Spleen (tissue), 11 donors: ENCODE measurements around the gene ST8SIA3. TPM values are rescaled to one million over a fixed set of nuclear protein-coding genes. Genes with fewer than 3 reads are reported as not detected.
A peak's percentile ranks its signal among the peaks of the same experiment; 100 is the strongest.

Experiments
- DNase-seq: peaks from one replicate; pipeline ENCODE4 v3.0.0-alpha.2; 2020
- H3K27ac ChIP-seq, 8 donors: fragments of 200-600 bp; sonication (generic) in 7 of 8; 1 replicate in 4 of 8; 2 replicates in 4 of 8; pipeline versions ENCODE4 v1.5.0 to v1.8.0; 2016 to 2021; ENCODE audit warnings: inconsistent platforms in 4 of 8, mild to moderate bottlenecking in 4 of 8, moderate library complexity in 1 of 8
- H3K27me3 ChIP-seq, 7 donors: fragments of 200-600 bp; sonication (generic) in 6 of 7; replicated peaks in 1 of 7; 1 replicate in 4 of 7; 2 replicates in 3 of 7; pipeline versions ENCODE4 v1.5.0 to v1.8.0; 2016 to 2021; ENCODE audit warnings: inconsistent platforms in 3 of 7, mild to moderate bottlenecking in 1 of 7
- H3K36me3 ChIP-seq, 6 donors: fragments of 200-600 bp; sonication (generic) in 5 of 6; 1 replicate in 4 of 6; 2 replicates in 2 of 6; pipeline versions ENCODE4 v1.5.0 to v1.8.0; 2016 to 2021; ENCODE audit warnings: inconsistent platforms in 2 of 6
- H3K4me1 ChIP-seq, 6 donors: fragments of 200-600 bp; sonication (generic) in 5 of 6; 1 replicate in 3 of 6; 2 replicates in 3 of 6; pipeline versions ENCODE4 v1.5.0 to v1.8.0; 2016 to 2021; ENCODE audit warnings: inconsistent platforms in 3 of 6
- H3K4me3 ChIP-seq, 8 donors: fragments of 200-600 bp; sonication (generic) in 7 of 8; 1 replicate in 4 of 8; 2 replicates in 4 of 8; pipeline versions ENCODE4 v1.5.0 to v1.8.0; 2016 to 2021; ENCODE audit warnings: inconsistent platforms in 4 of 8, mild to moderate bottlenecking in 4 of 8, moderate library complexity in 2 of 8
- H3K9me3 ChIP-seq, 8 donors: fragments of 200-600 bp; sonication (generic) in 7 of 8; 1 replicate in 4 of 8; 2 replicates in 4 of 8; pipeline versions ENCODE4 v1.5.0 to v1.8.0; 2016 to 2021; ENCODE audit warnings: inconsistent platforms in 4 of 8
- CTCF ChIP-seq, 11 experiments: fragments of 200-600 bp in 7 of 11; fragments of 450-650 bp in 4 of 11; sonication (generic) in 4 of 11; IDR thresholded peaks in 8 of 11; conservative IDR thresholded peaks in 3 of 11; 1 replicate in 7 of 11; 2 replicates in 4 of 11; pipeline versions ENCODE4 v1.4.0 to v1.8.0; 2016 to 2021; ENCODE audit warnings: antibody characterized with exemption in 11 of 11, inconsistent platforms in 4 of 11, mild to moderate bottlenecking in 1 of 11
- POLR2A ChIP-seq, 3 donors: fragments of 450-650 bp; IDR thresholded peaks; one replicate each; pipeline ENCODE4 v1.5.1; 2017; ENCODE audit warnings: antibody characterized with exemption in 3 of 3, mild to moderate bottlenecking in 1 of 3
- POLR2AphosphoS5 ChIP-seq, 3 donors: sonication (generic); formaldehyde crosslinking; IDR thresholded peaks; one replicate each; pipeline ENCODE4 v1.5.1; 2017; ENCODE audit warnings: antibody characterized with exemption in 3 of 3
- WGBS, 5 donors: extraction: QIAGEN DNeasy Blood & Tissue Kit in 3 of 5; methylation state at CpG; one replicate each; pipeline versions ENCODE4 v1.1.5 to v1.1.7; 2013 to 2018; 5-methylcytosine and 5-hydroxymethylcytosine counted together
- intact Hi-C: fragments of 100-400 bp; cut with DNase I; formaldehyde crosslinking; loops from one replicate; pipeline ENCODE4 v1.15.0; 2023; ENCODE audit warnings: low total_unique reads
- polyA plus RNA-seq, 3 donors: library from polyadenylated mRNA; stranded (reverse); fragments of 200-250 nt; gene quantifications; one replicate each; pipeline ENCODE4 v1.2.1, GENCODE V29; 2013
- total RNA-seq, 7 donors: library from RNA; depleted of rRNA in 3 of 7; stranded (reverse); fragments of >200 nt in 3 of 7; fragmentation: NEBNext Ultra II Directional in 4 of 7; extraction: Animal tissue kit (Norgen Biotek cat#: 25700) in 4 of 7; gene quantifications; one replicate each; pipeline versions ENCODE4 v1.1.0 to v1.2.1, GENCODE V29; 2016 to 2021
- donor health status: healthy with polysubstance abuse.
- donor health status: DM: no; HTN: no; CAD: no; lungs with moderate emphysema.
- donor health status: DM: no; HTN: no; CAD: no.
- donor health status: Bipolar disorder and iron deficiency.
- donor health status: healthy.
- donor health status: DM: no; HTN: no; CAD: no.
- donor health status: DM: yes; HTN: yes; CAD: no.

The ST8SIA3 gene
- total and polyA plus RNA-seq, 10 donors: not detected

GRCh38 chr18:57347784-57348183 is 4.6 kb upstream of the ST8SIA3 start:
- no peaks in the 10 kb centered on the region for H3K4me1 ChIP-seq
- no peak for DNase-seq
- H3K4me3 ChIP-seq: no peak overlapping the region
- WGBS, 5 donors: 67 to 85% (median 74%) methylated on average over 10 to 11 of the region's 11 CpGs
- no peak for TF ChIP-seq POLR2A (IDR thresholded peaks at IDR 0.05)
- no peak for TF ChIP-seq POLR2AphosphoS5 (IDR thresholded peaks at IDR 0.05)
- TF ChIP-seq CTCF (IDR thresholded peaks at IDR 0.05 in 8 of 11, conservative IDR thresholded peaks at IDR 0.05 in 3 of 11): no peak
- no peak overlapping the region for H3K27ac ChIP-seq
- H3K27me3 ChIP-seq: peaks cover 0 to 57% (median 27%) of the 10 kb centered on the region in 7 donors
- no peaks in the 10 kb centered on the region for H3K9me3 ChIP-seq
- intact Hi-C loops: no loop called here
- H3K36me3 ChIP-seq: no peaks in the 10 kb centered on the region

- H3K27me3 ChIP-seq: peaks cover 4 to 80% (median 41%) of the 10 kb centered on the region in 7 donors
These were observed 392 bp downstream of the ST8SIA3 start for GRCh38 chr18:57352761-57353136.

GRCh38 chr18:57353137-57353939 is 981 bp downstream of the ST8SIA3 start:
- H3K9me3 ChIP-seq: peaks cover 0 to 21% (median 0%) of the 10 kb centered on the region in 8 donors
- WGBS, 5 donors: 7 to 9% (median 7%) methylated on average over 27 to 61 of the region's 61 CpGs
- H3K36me3 ChIP-seq: no peaks in the 10 kb centered on the region
- no peak for DNase-seq
- intact Hi-C loops: no loop called here
- H3K4me1 ChIP-seq: peaks cover 0 to 14% (median 0%) of the 10 kb centered on the region in 6 donors
- H3K27me3 ChIP-seq: peaks cover 4 to 75% (median 41%) of the 10 kb centered on the region in 7 donors
- no peak overlapping the region for H3K27ac ChIP-seq
- TF ChIP-seq POLR2AphosphoS5 (IDR thresholded peaks at IDR 0.05): no peak
- no peak for TF ChIP-seq CTCF (IDR thresholded peaks at IDR 0.05 in 8 of 11, conservative IDR thresholded peaks at IDR 0.05 in 3 of 11)
- no peak for TF ChIP-seq POLR2A (IDR thresholded peaks at IDR 0.05)
- peak overlapping the region in 1 of 8 donors; percentile 2 for H3K4me3 ChIP-seq

More at GRCh38 chr18:57352761-57353136, 392 bp downstream of the ST8SIA3 start:
- H3K4me1 ChIP-seq: peaks cover 0 to 14% (median 0%) of the 10 kb centered on the region in 6 donors
- H3K4me3 ChIP-seq: no peak overlapping the region
- intact Hi-C loops: no loop called here
- no peak for DNase-seq
- WGBS, 5 donors: 4 to 8% (median 7%) methylated on average over 11 to 23 of the region's 23 CpGs
- no peak overlapping the region for H3K27ac ChIP-seq
- no peaks in the 10 kb centered on the region for H3K36me3 ChIP-seq
- peaks cover 0 to 21% (median 0%) of the 10 kb centered on the region in 8 donors for H3K9me3 ChIP-seq
- TF ChIP-seq POLR2A (IDR thresholded peaks at IDR 0.05): no peak
- TF ChIP-seq POLR2AphosphoS5 (IDR thresholded peaks at IDR 0.05): no peak
- no peak for TF ChIP-seq CTCF (IDR thresholded peaks at IDR 0.05 in 8 of 11, conservative IDR thresholded peaks at IDR 0.05 in 3 of 11)

GRCh38 chr18:57353940-57354461 is 1.6 kb downstream of the ST8SIA3 start:
- peaks cover 0 to 14% (median 0%) of the 10 kb centered on the region in 6 donors for H3K4me1 ChIP-seq
- no peaks in the 10 kb centered on the region for H3K36me3 ChIP-seq
- intact Hi-C loops: no loop called here
- peaks cover 0 to 21% (median 0%) of the 10 kb centered on the region in 8 donors for H3K9me3 ChIP-seq
- H3K27ac ChIP-seq: no peak overlapping the region
- 7 to 26% (median 12%) methylated on average over 19 to 37 of the region's 37 CpGs for WGBS, 5 donors
- DNase-seq: no peak
- peak overlapping the region in 1 of 8 donors; percentile 2 for H3K4me3 ChIP-seq
- no peak for TF ChIP-seq POLR2A (IDR thresholded peaks at IDR 0.05)
- TF ChIP-seq CTCF (IDR thresholded peaks at IDR 0.05 in 8 of 11, conservative IDR thresholded peaks at IDR 0.05 in 3 of 11): no peak
- no peak for TF ChIP-seq POLR2AphosphoS5 (IDR thresholded peaks at IDR 0.05)
- H3K27me3 ChIP-seq: peaks cover 4 to 75% (median 41%) of the 10 kb centered on the region in 7 donors
